HuH-7.5 (cell line): ENCODE data around the gene CACNB4.

Experiments
- DNase-seq: peaks from one replicate; pipeline ENCODE4 v3.0.0; 2011; ENCODE audit warnings: low spot score

CACNB4 gene

GRCh38 chr2:151975460-151976414 is 123.1 kb downstream of the CACNB4 start:
- DNase-seq = no peak

DNA sequence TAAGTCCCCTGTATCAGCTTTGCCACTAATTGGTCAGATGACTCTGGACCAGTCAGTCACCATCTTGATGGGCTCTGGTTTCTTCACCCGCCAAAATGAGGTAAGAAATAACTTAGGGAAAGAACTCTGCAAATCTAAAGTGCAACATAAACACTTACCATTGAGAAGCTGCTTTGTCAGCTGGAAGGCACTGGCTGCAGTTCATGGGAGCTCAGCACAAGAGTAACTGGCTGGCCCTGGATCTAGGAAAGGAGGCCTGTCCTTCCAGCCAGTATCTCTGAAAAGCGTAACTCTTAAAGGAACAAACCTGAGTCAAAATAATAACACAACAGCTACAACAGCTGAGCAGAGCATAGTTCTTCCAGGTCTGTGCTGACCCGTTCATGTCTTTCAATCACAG is 123.9 kb downstream of the CACNB4 start:
- DNase-seq = no peak

- no peak for DNase-seq
These were observed 125.0 kb downstream of the CACNB4 start for GRCh38 chr2:151973901-151974199.

GRCh38 chr2:151973013-151973900 is 125.6 kb downstream of the CACNB4 start:
- no peak for DNase-seq

DNA sequence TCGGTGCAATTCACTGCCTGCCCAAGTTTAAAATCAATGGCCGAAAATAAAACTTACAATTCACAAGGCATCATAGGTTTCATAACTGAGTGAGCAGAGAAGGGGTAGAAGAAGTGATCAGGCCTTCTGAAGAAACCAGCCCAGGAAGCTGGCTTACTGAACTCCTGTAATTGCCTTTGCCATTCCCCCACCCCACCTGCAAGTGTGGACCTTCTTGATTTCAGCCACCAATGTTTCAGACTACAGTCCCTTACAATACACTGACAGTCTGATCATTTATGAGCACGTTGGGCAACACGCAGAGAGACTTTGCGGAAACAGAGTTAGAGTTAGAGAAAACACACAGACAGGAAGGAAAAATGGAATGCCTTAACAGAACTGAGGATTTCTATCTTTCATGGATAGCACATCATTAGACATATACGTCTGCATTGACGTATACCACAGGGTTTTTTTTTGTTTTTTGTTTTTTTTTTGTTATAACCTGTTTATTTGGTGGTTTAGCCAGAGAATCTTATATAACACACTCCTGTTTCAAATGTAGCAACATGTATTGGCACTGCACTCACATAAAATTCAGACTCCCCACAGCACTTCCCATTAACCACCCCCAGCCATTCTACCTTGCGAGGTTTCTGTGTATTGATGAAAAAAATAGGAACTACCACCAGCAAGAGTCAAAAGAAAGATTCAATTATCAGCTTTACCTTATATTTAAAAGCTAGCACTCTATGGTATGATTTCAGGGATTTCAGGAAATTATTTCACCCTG is 126.4 kb downstream of the CACNB4 start:
- DNase-seq = no peak

DNA sequence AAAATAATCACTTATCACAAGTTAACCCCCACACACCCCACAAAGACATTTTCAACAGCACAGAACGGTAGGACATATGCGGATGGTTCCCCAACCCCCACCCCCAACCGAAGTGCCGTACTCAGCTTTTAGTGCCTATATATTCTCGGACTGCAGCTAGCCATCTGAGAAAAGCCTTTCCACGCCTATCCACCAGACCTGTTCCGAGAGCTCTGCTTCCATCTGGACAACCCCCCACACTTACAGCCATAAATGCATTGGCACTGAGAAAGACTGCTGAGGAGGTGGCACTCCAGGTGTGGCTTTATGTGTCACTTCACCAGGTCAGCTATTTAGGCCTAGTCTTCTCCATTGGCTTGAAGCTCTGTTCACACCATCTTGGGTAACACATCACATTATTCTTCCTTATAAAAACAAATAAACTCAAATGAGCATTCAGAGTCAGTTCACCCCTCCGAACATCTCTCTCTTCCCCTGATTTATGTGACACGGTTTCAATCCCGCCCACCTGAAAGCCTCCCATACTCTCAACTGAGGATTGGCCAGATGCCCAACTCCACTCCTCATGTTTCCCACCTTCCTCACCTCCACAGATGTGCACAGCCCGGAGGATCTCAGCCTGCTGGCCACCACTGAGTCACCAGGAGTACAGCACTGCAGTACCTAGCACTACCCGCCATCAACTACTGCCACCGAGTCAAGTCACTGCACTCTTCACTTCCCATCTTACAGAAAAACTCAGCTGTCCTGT is 127.4 kb downstream of the CACNB4 start:
- DNase-seq = no peak

GRCh38 chr2:151968770-151969470 is 129.9 kb downstream of the CACNB4 start:
- DNase-seq = no peak

GRCh38 chr2:151967829-151968722 is 130.8 kb downstream of the CACNB4 start:
- no peak for DNase-seq

- DNase-seq = no peak
These were observed 133.0 kb downstream of the CACNB4 start for GRCh38 chr2:151965884-151966283.

- no peak for DNase-seq
These were observed 137.3 kb downstream of the CACNB4 start for GRCh38 chr2:151961558-151961957.

DNA sequence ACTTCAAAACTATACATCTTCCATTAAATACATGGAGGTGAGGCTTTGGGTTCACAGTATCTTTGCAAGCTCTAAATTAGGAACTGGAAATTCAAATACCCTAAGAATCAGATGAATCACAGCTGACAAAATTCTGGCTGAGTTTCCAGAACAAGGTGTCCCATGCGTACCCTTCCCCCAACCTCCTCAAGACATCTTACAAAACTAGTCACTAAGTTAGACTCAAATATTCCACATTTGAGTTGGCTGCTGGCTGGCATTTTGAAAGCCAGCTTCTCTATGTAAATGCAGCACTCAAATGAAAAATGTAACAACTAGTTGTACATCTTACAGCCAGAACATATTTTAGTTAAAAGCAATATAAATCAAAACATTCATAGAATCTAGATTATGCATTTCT is 139.6 kb downstream of the CACNB4 start:
- no peak for DNase-seq

GRCh38 chr2:151953467-151953866 is 145.4 kb downstream of the CACNB4 start:
- no peak for DNase-seq

DNA sequence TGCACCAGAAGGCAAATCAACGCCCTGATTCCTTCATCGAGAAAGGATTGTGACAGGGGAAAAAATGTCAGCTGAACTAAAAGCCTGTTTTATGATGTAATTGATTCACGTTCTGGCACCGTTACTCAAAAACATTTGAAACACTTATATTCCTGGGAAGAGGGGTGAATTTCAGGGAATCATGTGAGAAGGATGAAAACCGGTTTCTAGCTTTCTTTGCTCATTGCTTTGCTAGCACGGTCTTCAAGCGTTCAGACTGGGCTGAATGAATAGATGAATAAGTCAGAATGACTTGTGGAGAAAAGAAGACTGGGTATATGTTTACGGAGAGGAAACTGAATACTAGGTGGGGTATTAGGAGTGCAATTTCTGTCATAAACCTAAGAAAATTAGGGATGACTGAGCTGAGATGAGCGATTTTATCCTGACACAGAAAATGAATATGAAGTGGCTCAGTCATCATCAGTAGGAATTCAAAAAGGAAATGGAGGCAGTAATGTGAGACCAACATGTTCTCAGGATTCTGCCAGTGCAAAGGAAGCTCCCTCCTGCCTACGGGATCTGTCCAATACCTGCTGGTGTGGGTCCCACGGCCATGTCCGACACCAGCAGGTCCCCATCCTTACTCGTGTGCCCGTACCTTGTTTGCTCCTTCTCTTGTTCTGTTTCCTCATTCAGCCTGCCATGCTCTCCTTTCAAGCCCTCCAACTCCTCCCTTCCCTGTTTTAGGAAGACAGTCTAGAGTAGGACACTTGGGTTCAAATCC is 146.0 kb downstream of the CACNB4 start:
- no peak for DNase-seq

DNA sequence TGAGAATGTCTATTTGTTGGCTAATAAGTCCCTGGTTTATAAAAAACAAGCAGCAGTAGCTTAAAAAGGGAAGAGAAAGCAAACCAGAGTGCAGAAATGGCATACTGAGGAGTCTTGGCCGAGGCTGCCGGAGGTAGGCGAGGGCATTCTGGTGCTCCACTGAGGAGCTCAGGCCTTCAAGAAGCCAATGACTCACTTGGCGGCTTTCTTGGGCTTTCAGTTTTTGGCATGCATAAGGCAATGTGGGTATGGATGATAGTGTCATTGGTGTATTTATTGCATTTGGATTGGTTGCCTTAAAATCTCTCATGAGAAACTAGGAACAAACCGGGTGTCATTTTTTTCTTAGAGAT is 151.1 kb downstream of the CACNB4 start:
- DNase-seq = no peak

DNA sequence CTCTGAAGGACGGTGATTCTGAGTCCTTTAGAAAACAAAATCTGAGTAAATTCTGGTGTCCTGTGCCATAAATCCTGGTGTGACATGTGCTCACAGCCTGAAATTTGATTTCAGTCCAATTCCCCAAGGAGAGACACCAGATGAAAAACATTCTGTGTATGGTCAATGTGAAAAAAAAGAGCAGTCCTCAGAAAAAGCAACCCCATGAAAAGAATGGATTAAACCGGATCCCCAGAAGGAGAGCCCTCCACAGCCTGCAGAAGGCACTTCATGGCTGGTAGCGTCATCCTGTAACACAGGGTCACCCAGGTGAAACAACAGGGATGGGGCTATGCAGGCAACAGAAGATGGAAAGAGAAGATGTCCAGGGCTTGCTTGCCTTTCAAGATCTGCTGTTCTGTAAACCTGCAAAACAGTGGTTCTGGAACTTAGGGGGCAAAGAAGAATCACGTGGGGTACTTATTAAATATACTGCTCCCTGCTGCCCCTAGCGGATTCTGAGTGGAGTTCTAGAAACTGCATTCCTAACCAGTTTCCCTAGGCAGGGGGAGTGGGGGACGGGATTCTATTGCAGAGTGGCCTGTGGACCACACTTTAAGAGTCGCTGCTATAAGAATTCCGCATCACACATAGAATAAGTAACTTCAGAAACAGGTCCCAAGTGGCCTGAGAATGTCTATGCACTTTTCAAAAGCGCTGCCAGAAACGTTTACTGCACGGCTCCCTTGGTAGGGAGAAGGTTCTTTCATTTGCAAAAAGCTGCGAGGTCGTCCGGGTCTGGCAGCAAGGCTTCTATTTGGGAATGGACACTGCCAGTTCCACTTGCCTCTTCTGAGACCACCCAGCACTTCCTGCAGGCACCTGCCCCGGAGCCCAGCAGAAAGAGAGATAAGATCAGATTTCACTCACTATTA is 151.7 kb downstream of the CACNB4 start:
- DNase-seq = no peak

- no peak for DNase-seq
These were observed 152.5 kb downstream of the CACNB4 start for GRCh38 chr2:151946250-151946884.

DNA sequence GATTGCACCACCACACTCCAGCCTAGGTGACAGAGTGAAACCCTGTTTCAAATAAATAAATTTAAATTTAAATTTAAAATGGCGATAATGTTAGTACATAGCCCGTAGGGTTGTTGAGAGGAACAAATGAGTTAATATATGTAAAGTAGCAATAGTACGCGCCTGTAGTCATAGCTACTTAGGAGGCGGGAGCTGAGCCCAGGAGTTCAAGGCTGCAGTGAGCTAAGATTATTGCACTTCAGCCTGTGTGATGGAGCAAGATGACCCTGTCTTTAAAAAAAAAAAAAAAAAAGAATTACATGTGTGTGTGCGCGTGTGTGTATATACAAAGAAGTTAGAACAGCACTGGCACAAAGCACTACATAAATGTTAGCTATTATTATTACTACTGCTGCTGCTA is 153.2 kb downstream of the CACNB4 start:
- DNase-seq = no peak

- DNase-seq = no peak
These were observed 153.7 kb downstream of the CACNB4 start for GRCh38 chr2:151945186-151945585.
